NCI-H460 (cell line): ENCODE measurements around the gene HIGD2B. TPM values are rescaled to one million over a fixed set of nuclear protein-coding genes. Genes with fewer than 3 reads are reported as not detected.
"Not testable (repeated sequence)": the region's sequence is repeated elsewhere in the genome, so short reads cannot be mapped to it uniquely, and the experiment has no call there.

ENCODE experiments used
- DNase-seq: peaks from one replicate; pipeline ENCODE4 v3.0.0-alpha.2; 2016; ENCODE audit warnings: low read depth; ENCODE audit errors: extremely low read depth
- total RNA-seq: library from RNA; depleted of rRNA; stranded (reverse); fragments of >200 nt; shearing (Covaris generic); gene quantifications from 2 replicates; pipeline ENCODE4 v1.2.3, GENCODE V29; 2014

Gene HIGD2B
- total RNA-seq, 1 experiment from 2014 or later: not detected

DNA sequence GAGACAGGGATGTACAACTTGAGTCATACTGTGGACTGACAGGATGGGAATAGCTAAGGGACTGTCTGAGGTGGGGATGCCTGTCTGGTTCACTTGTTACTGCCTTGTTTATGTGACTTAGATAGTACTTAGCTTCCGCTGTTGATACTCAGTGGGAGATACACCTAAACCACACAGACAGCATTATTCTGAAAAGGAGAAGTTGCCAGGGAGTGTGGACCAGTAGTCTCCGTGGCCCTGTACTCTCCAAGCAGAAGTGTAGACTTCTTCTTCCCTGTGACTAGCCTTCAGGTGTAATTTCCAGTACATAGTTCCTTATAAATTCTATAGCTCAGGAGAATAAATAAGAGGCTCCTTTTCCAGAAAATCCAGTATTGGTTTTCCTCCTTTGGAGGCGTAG lies 5.1 kb downstream of the HIGD2B start:
- DNase-seq: no peak

- DNase-seq: no peak
Measured at GRCh38 chr15:72676838-72677237, 9.1 kb downstream of the HIGD2B start.

DNA sequence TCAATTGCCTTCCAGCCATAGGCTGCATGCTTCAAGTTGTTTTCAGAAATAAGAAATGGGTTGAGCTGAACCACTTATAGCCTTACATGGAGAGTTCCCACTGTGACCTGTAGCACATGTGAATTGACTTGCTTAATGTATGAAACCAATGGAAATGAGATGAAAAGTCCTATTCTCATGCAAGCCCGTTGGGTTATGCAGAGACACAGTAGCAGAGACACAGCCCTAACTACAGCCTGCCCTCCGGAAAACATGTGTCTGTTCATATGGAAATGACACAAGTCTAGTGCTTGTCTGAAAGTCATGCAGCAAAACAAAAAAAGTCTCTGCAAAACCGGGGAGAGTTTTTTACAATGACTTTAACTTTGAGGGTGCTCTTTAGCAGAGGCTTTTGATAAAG lies 14.5 kb downstream of the HIGD2B start:
- no peak for DNase-seq

DNA sequence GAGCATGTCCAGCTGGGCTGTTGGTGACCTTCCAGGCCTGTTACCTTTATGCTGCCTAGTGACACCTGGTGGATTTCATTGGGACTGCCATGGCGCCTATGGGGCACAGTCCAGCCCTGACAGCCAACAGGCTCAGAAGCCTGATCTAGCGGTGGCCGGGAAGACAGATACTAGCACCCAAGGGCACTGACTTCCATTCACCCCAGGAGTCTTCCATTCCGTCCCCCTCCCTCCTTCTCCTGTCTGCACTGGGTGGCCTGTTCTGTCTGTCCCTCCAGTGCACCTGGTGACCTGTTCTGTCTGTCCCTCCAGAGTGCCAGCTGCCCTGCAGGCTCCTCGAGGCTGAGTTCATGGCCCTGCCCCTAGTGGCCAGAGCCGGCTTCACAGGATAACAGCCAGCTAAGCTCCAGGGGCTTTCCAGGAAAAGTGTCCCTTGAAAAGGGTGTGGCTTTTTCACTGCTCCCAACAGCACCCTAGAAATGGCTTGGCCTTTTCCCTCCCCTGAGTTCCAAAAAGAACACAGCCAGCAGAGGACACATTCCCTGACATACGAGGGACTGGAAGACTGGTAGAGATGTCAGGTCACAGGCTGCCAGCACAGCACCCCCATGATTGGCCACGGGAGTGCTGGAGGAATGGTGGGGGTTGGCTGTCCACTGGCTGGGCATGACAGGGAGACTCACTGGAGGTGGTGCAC lies 15.2 kb downstream of the HIGD2B start:
- peak; percentile 79 for DNase-seq

GRCh38 chr15:72669803-72670202 lies 16.2 kb downstream of the HIGD2B start:
- DNase-seq: not testable (repeated sequence)

DNA sequence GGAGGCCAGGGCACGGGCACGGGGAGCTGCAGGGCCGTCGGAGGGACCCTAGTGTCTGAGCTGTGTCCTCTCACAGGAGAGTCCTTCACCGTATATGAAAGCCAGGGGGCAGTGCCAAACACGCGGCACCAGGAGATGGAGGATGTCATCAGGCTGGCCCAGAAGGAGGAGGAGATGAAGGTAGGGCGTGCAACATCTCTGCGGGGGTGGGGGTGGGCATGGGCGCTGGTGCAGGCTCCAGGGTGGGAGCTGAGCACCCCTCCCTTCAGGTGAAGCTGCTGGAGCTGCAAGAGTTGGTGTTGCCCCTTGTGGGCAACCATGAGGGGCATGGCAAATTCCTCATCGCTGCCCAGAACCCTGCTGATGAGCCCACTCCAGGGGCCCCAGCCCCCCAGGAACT lies 20.3 kb downstream of the HIGD2B start:
- DNase-seq: not testable (repeated sequence)

GRCh38 chr15:72663931-72664330 lies 22.1 kb downstream of the HIGD2B start:
- not testable (repeated sequence) for DNase-seq

- not testable (repeated sequence) for DNase-seq
Measured at GRCh38 chr15:72661081-72661480, 24.9 kb downstream of the HIGD2B start.

- DNase-seq: not testable (repeated sequence)
Measured at GRCh38 chr15:72656014-72656413, 30.0 kb downstream of the HIGD2B start.

DNA sequence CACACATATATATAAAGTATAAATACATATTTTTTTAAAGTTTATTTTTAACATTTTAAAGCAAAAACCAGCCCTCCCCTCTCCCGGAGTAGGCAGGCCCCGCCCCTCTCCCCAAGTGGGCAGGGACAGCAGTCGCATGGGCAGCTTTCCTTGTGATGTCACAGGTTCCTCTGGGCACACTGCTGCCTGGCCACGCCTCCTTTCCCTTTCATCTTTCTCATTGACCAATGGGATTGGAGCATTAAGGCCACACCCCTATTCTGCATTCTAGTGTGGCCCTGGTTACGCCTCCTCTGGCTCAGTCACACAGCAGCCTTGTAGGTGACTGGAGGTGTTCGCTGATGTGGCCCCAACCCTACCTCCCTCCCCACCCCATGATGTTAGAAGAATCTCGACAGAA lies 31.6 kb downstream of the HIGD2B start, which contains the start of gene GOLGA6B:
GOLGA6B (plus strand) TSS at position 301 of the 400 bp plus-strand sequence; CDS start at position 342, 41 bp downstream.
- not testable (repeated sequence) for DNase-seq

GRCh38 chr15:72648631-72649253 lies 37.2 kb downstream of the HIGD2B start:
- not testable (repeated sequence) for DNase-seq

GRCh38 chr15:72642271-72642670 lies 43.7 kb downstream of the HIGD2B start:
- DNase-seq: not testable (repeated sequence)

- not testable (repeated sequence) for DNase-seq
Measured at GRCh38 chr15:72639759-72640483, 46.1 kb downstream of the HIGD2B start.

DNA sequence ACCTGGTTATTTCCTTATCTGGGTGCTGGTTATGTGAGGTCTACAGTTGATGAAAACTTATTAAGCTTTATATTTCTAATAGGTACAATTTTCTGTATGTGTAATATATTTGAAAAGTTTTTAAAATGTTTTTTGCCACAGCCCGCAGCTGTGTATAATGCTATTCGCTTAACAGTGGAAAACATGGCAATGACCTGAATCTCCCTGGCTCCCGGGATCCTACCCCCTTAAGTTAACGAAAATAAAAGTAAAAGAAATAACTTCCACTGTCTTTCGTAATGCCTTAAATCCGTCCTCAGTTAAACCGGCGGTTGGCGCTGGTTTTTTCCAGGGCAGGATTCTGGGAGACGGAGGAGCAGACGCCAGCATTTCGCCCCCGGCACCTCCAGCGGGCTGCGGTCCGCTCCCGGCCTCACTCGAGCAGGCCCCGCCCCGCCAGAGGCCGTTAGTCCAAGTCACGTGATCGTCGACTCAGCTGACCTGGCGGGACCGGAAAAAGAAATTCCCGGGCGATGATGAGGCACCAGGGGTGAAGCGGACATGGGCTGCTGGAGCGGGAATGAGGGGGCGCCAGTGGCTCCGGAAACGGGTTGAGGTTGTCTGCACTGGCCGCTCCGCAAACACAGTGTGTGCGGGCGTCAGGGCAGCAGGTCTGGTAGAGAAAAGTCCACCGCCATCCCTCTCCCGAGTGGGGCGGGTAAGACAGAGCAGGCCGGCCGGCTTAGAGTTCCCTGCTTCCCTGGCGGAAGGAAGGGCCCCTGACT lies 49.3 kb downstream of the HIGD2B start:
- peak; percentile 58 for DNase-seq

GRCh38 chr15:72629068-72629570 lies 56.9 kb downstream of the HIGD2B start:
- not testable (repeated sequence) for DNase-seq

DNA sequence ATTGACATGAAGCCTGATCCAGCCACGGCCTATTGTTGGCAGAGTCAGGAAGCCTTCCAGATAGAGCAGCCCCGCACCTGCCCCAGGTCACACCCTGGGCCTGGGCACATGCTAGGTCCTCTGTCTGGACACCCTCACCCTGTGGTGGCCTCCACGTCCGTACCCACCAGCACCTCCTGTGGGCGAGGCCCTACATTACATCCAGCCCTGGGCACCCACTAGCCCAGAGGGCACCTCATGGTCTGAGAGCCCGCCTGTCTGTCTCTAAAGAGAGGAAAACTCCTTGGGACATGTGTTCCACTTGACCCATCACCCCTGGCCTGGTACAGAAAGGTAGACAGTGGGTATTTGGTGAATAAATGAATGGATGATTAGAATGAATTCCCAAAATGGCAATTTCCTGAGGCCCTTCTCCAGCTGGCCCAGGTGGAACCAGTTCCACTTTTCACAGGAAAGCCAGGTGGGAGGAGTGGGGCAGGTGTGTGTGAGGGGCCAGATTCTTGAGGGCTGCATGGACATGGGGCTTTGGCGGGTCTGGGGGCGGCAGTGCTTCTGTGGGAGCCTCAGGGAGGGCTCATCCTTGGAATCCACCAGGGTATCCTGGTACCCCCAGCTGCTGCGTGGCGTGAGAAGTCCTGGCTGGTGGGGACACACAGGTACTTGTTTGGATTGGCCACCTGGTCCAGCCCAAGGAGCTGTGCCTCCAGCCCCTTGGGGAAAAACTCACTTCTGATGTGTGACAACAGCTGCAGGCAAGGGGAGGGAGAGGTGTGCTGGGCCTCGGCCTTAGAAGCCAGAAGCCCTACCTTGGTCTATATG lies 57.5 kb downstream of the HIGD2B start:
- not testable (repeated sequence) for DNase-seq

GRCh38 chr15:72626153-72626552 lies 59.8 kb downstream of the HIGD2B start:
- DNase-seq: not testable (repeated sequence)
